Measurements from ENCODE around the gene SIGMAR1. TPM values are rescaled to one million over a fixed set of nuclear protein-coding genes. Genes with fewer than 3 reads are reported as not detected.

Gene SIGMAR1
- total RNA-seq, 4 donors from 2014 or later, result 34.1 to 86.7 (median 68.7) TPM

GRCh38 chr9:34628656-34629490 is 8.7 kb downstream of the SIGMAR1 start, which contains the start of gene ARID3C:
ARID3C (minus strand) TSS chr9:34629066; CDS start chr9:34628014, 1,052 bp downstream.
- no peak for TF ChIP-seq CTCF (IDR thresholded peaks at IDR 0.05; ENCODE audit: low read depth)

- TF ChIP-seq CTCF (IDR thresholded peaks at IDR 0.05; ENCODE audit: low read depth), result no peak
Measured at GRCh38 chr9:34627716-34628655, 9.6 kb downstream of the SIGMAR1 start.

- TF ChIP-seq CTCF (IDR thresholded peaks at IDR 0.05; ENCODE audit: low read depth), result no peak
Measured at GRCh38 chr9:34625186-34625486, 12.5 kb downstream of the SIGMAR1 start.

GRCh38 chr9:34624475-34625185 is 13.0 kb downstream of the SIGMAR1 start:
- TF ChIP-seq CTCF (IDR thresholded peaks at IDR 0.05; ENCODE audit: low read depth), result no peak

GRCh38 chr9:34623374-34624235 is 14.0 kb downstream of the SIGMAR1 start:
- no peak for TF ChIP-seq CTCF (IDR thresholded peaks at IDR 0.05; ENCODE audit: low read depth)

- TF ChIP-seq CTCF (IDR thresholded peaks at IDR 0.05; ENCODE audit: low read depth), result no peak
Measured at GRCh38 chr9:34620061-34620994, 17.3 kb downstream of the SIGMAR1 start, which contains the start of gene DCTN3. DCTN3 (minus strand) TSS chr9:34620495; CDS start chr9:34620464, 31 bp downstream.

Data from subcutaneous adipose tissue (tissue), 4 donors.